Activated naive CD8-positive, alpha-beta T cell treated with anti-CD3 and anti-CD28 coated beads for 36 hours (primary cell): ENCODE results near the gene SETX. TPM values are rescaled to one million over a fixed set of nuclear protein-coding genes. Genes with fewer than 3 reads are reported as not detected.

Experiments used
- DNase-seq: peaks from one replicate; pipeline ENCODE4 v3.0.0; 2021
- H3K27ac Mint-ChIP-seq: one replicate; pipeline ENCODE4 v1.8.0; 2022; ENCODE audit warnings: mild to moderate bottlenecking, moderate library complexity, mixed read lengths
- H3K27me3 Mint-ChIP-seq: one replicate; pipeline ENCODE4 v1.8.0; 2022; ENCODE audit warnings: mild to moderate bottlenecking, mixed read lengths
- H3K36me3 Mint-ChIP-seq: one replicate; pipeline ENCODE4 v1.8.0; 2021; ENCODE audit warnings: mild to moderate bottlenecking, mixed read lengths
- H3K4me1 Mint-ChIP-seq: one replicate; pipeline ENCODE4 v1.8.0; 2021; ENCODE audit warnings: mixed read lengths
- H3K4me3 Mint-ChIP-seq: one replicate; pipeline ENCODE4 v1.8.0; 2022; ENCODE audit warnings: mild to moderate bottlenecking, moderate library complexity, mixed read lengths
- H3K9me3 Mint-ChIP-seq: one replicate; pipeline ENCODE4 v1.8.0; 2022; ENCODE audit warnings: mixed read lengths
- total RNA-seq, 2 experiments: library from RNA; stranded (reverse); gene quantifications; one replicate each; pipeline ENCODE4 v1.2.3, GENCODE V29; 2021

Gene SETX
- total RNA-seq, 2 experiments from 2014 or later = 34.8 to 34.9 TPM

- Mint-ChIP-seq H3K9me3 (no peaks in the 10 kb centered on the region), H3K4me3 (peak overlapping the region; percentile 92)
These were observed 112.8 kb downstream of the SETX start for GRCh38 chr9:132241840-132242620.

GRCh38 chr9:132241483-132241839 is 113.3 kb downstream of the SETX start:
- Mint-ChIP-seq H3K9me3 (no peaks in the 10 kb centered on the region), H3K27ac (peak overlapping the region; percentile 77), H3K36me3 (no peaks in the 10 kb centered on the region), H3K27me3 (no peaks in the 10 kb centered on the region), H3K4me3 (peak overlapping the region; percentile 87), H3K4me1 (peaks cover 14% of the 10 kb centered on the region)
- no peak for DNase-seq

More at GRCh38 chr9:132241840-132242620, 112.8 kb downstream of the SETX start:
- peaks cover 11% of the 10 kb centered on the region for H3K4me1 Mint-ChIP-seq
- H3K36me3 Mint-ChIP-seq = no peaks in the 10 kb centered on the region
- DNase-seq = peak; percentile 54
- peak overlapping the region; percentile 55 for H3K27ac Mint-ChIP-seq
- no peaks in the 10 kb centered on the region for H3K27me3 Mint-ChIP-seq

- no peaks in the 10 kb centered on the region for H3K36me3 Mint-ChIP-seq
- no peaks in the 10 kb centered on the region for H3K9me3 Mint-ChIP-seq
- H3K4me1 Mint-ChIP-seq = peaks cover 17% of the 10 kb centered on the region
- H3K4me3 Mint-ChIP-seq = peak overlapping the region; percentile 87
- DNase-seq = peak; percentile 99
- H3K27ac Mint-ChIP-seq = peak overlapping the region; percentile 77
- no peaks in the 10 kb centered on the region for H3K27me3 Mint-ChIP-seq
These were observed 113.8 kb downstream of the SETX start for GRCh38 chr9:132240841-132241482.

- no peak overlapping the region for H3K4me3 Mint-ChIP-seq
These were observed 114.6 kb downstream of the SETX start for GRCh38 chr9:132239999-132240840.

GRCh38 chr9:132239518-132239917 is 115.3 kb downstream of the SETX start:
- H3K27ac Mint-ChIP-seq = no peak overlapping the region
- H3K27me3 Mint-ChIP-seq = no peaks in the 10 kb centered on the region
- no peaks in the 10 kb centered on the region for H3K9me3 Mint-ChIP-seq
- DNase-seq = no peak
- no peak overlapping the region for H3K4me3 Mint-ChIP-seq
- H3K36me3 Mint-ChIP-seq = no peaks in the 10 kb centered on the region
- H3K4me1 Mint-ChIP-seq = peaks cover 17% of the 10 kb centered on the region

More at GRCh38 chr9:132239999-132240840, 114.6 kb downstream of the SETX start:
- DNase-seq = no peak
- H3K27me3 Mint-ChIP-seq = no peaks in the 10 kb centered on the region
- no peaks in the 10 kb centered on the region for H3K36me3 Mint-ChIP-seq
- no peaks in the 10 kb centered on the region for H3K9me3 Mint-ChIP-seq
- peaks cover 17% of the 10 kb centered on the region for H3K4me1 Mint-ChIP-seq
- H3K27ac Mint-ChIP-seq = no peak overlapping the region

GRCh38 chr9:132238992-132239391 is 115.8 kb downstream of the SETX start:
- no peaks in the 10 kb centered on the region for H3K36me3 Mint-ChIP-seq
- DNase-seq = no peak
- no peak overlapping the region for H3K27ac Mint-ChIP-seq
- no peaks in the 10 kb centered on the region for H3K27me3 Mint-ChIP-seq
- no peak overlapping the region for H3K4me3 Mint-ChIP-seq
- peaks cover 17% of the 10 kb centered on the region for H3K4me1 Mint-ChIP-seq
- no peaks in the 10 kb centered on the region for H3K9me3 Mint-ChIP-seq

- Mint-ChIP-seq H3K4me1 (peaks cover 15% of the 10 kb centered on the region), H3K27ac (no peak overlapping the region), H3K4me3 (no peak overlapping the region), H3K27me3 (no peaks in the 10 kb centered on the region), H3K36me3 (no peaks in the 10 kb centered on the region), H3K9me3 (no peaks in the 10 kb centered on the region)
- no peak for DNase-seq
These were observed 116.5 kb downstream of the SETX start for GRCh38 chr9:132238026-132238972.

GRCh38 chr9:132237481-132237880 is 117.3 kb downstream of the SETX start:
- DNase-seq = no peak
- H3K4me3 Mint-ChIP-seq = no peak overlapping the region
- no peak overlapping the region for H3K27ac Mint-ChIP-seq
- no peaks in the 10 kb centered on the region for H3K9me3 Mint-ChIP-seq
- peaks cover 12% of the 10 kb centered on the region for H3K4me1 Mint-ChIP-seq
- H3K36me3 Mint-ChIP-seq = no peaks in the 10 kb centered on the region
- H3K27me3 Mint-ChIP-seq = no peaks in the 10 kb centered on the region

GRCh38 chr9:132236662-132237311 is 118.0 kb downstream of the SETX start:
- peaks cover 10% of the 10 kb centered on the region for H3K4me1 Mint-ChIP-seq
- H3K36me3 Mint-ChIP-seq = no peaks in the 10 kb centered on the region
- DNase-seq = no peak
- no peaks in the 10 kb centered on the region for H3K27me3 Mint-ChIP-seq
- H3K27ac Mint-ChIP-seq = no peak overlapping the region
- H3K9me3 Mint-ChIP-seq = no peaks in the 10 kb centered on the region
- H3K4me3 Mint-ChIP-seq = no peak overlapping the region

GRCh38 chr9:132235894-132236661 is 118.7 kb downstream of the SETX start:
- H3K27me3 Mint-ChIP-seq = no peaks in the 10 kb centered on the region
- DNase-seq = peak; percentile 75
- H3K9me3 Mint-ChIP-seq = no peaks in the 10 kb centered on the region
- no peak overlapping the region for H3K4me3 Mint-ChIP-seq
- H3K36me3 Mint-ChIP-seq = no peaks in the 10 kb centered on the region
- peaks cover 7% of the 10 kb centered on the region for H3K4me1 Mint-ChIP-seq
- H3K27ac Mint-ChIP-seq = no peak overlapping the region

- Mint-ChIP-seq H3K4me1 (peaks cover 6% of the 10 kb centered on the region), H3K4me3 (no peak overlapping the region), H3K27ac (no peak overlapping the region), H3K36me3 (no peaks in the 10 kb centered on the region), H3K9me3 (no peaks in the 10 kb centered on the region), H3K27me3 (no peaks in the 10 kb centered on the region)
- no peak for DNase-seq
These were observed 119.7 kb downstream of the SETX start for GRCh38 chr9:132235125-132235524.

GRCh38 chr9:132234535-132234934 is 120.3 kb downstream of the SETX start:
- peaks cover 6% of the 10 kb centered on the region for H3K4me1 Mint-ChIP-seq
- H3K4me3 Mint-ChIP-seq = no peak overlapping the region
- H3K9me3 Mint-ChIP-seq = no peaks in the 10 kb centered on the region
- no peaks in the 10 kb centered on the region for H3K27me3 Mint-ChIP-seq
- no peak for DNase-seq
- no peaks in the 10 kb centered on the region for H3K36me3 Mint-ChIP-seq
- H3K27ac Mint-ChIP-seq = no peak overlapping the region

- Mint-ChIP-seq H3K4me3 (no peak overlapping the region), H3K9me3 (no peaks in the 10 kb centered on the region), H3K27ac (no peak overlapping the region), H3K4me1 (peaks cover 9% of the 10 kb centered on the region), H3K27me3 (no peaks in the 10 kb centered on the region), H3K36me3 (no peaks in the 10 kb centered on the region)
- no peak for DNase-seq
These were observed 121.6 kb downstream of the SETX start for GRCh38 chr9:132233138-132233537.
